ENCODE results near the gene MYCT1.
"Not testable (repeated sequence)": the region's sequence is repeated elsewhere in the genome, so short reads cannot be mapped to it uniquely, and the experiment has no call there.

Gene MYCT1

GRCh38 chr6:152697634-152698033 lies at the start of gene MYCT1:
Gene MYCT1 (plus strand): TSS chr6:152697897. CDS start chr6:152697903, 6 bp downstream.
- no peak for DNase-seq (ENCODE audit: low read depth in 2 of 2)

GRCh38 chr6:152648105-152648504 lies 49.6 kb upstream of the MYCT1 start:
- DNase-seq (ENCODE audit: low read depth in 2 of 2) = no peak

- no peak for DNase-seq (ENCODE audit: low read depth in 2 of 2)
These were observed 45.7 kb upstream of the MYCT1 start for GRCh38 chr6:152651986-152652385.

- no peak for DNase-seq (ENCODE audit: low read depth in 2 of 2)
These were observed 35.9 kb upstream of the MYCT1 start for GRCh38 chr6:152661776-152662175.

GRCh38 chr6:152669895-152670294 lies 27.8 kb upstream of the MYCT1 start:
- DNase-seq (ENCODE audit: low read depth in 2 of 2) = no peak

- DNase-seq (ENCODE audit: low read depth in 2 of 2) = no peak
These were observed 26.5 kb upstream of the MYCT1 start for GRCh38 chr6:152671171-152671570.

GRCh38 chr6:152673236-152673635 lies 24.5 kb upstream of the MYCT1 start:
- DNase-seq (ENCODE audit: low read depth in 2 of 2) = no peak

GRCh38 chr6:152680151-152680550 lies 17.5 kb upstream of the MYCT1 start:
- no peak for DNase-seq (ENCODE audit: low read depth in 2 of 2)

- no peak for DNase-seq (ENCODE audit: low read depth in 2 of 2)
These were observed 16.7 kb upstream of the MYCT1 start for GRCh38 chr6:152680879-152681517.

GRCh38 chr6:152682141-152682540 lies 15.6 kb upstream of the MYCT1 start:
- DNase-seq (ENCODE audit: low read depth in 2 of 2) = no peak

GRCh38 chr6:152682935-152683334 lies 14.8 kb upstream of the MYCT1 start:
- DNase-seq (ENCODE audit: low read depth in 2 of 2) = not testable (repeated sequence)

GRCh38 chr6:152685819-152686218 lies 11.9 kb upstream of the MYCT1 start:
- no peak for DNase-seq (ENCODE audit: low read depth in 2 of 2)

- DNase-seq (ENCODE audit: low read depth in 2 of 2) = no peak
These were observed 2.2 kb upstream of the MYCT1 start for GRCh38 chr6:152695372-152696045.

- DNase-seq (ENCODE audit: low read depth in 2 of 2) = no peak
These were observed 1.2 kb upstream of the MYCT1 start for GRCh38 chr6:152696522-152696921.

- no peak for DNase-seq (ENCODE audit: low read depth in 2 of 2)
These were observed 995 bp downstream of the MYCT1 start for GRCh38 chr6:152698692-152699091.

- DNase-seq (ENCODE audit: low read depth in 2 of 2) = no peak
These were observed 2.7 kb downstream of the MYCT1 start for GRCh38 chr6:152700427-152700826.

- no peak for DNase-seq (ENCODE audit: low read depth in 2 of 2)
These were observed 3.6 kb downstream of the MYCT1 start for GRCh38 chr6:152701081-152701862.

- DNase-seq (ENCODE audit: low read depth in 2 of 2) = no peak
These were observed 4.2 kb downstream of the MYCT1 start for GRCh38 chr6:152701863-152702401.

GRCh38 chr6:152703750-152704149 lies 6.1 kb downstream of the MYCT1 start:
- not testable (repeated sequence) for DNase-seq (ENCODE audit: low read depth in 2 of 2)

- no peak for DNase-seq (ENCODE audit: low read depth in 2 of 2)
These were observed 7.6 kb downstream of the MYCT1 start for GRCh38 chr6:152705327-152705726.

- DNase-seq (ENCODE audit: low read depth in 2 of 2) = no peak
These were observed 18.6 kb downstream of the MYCT1 start for GRCh38 chr6:152716322-152716721.

GRCh38 chr6:152720974-152721373 lies 23.3 kb downstream of the MYCT1 start:
- DNase-seq (ENCODE audit: low read depth in 2 of 2) = no peak
